ENCODE results near the gene CEP63.

The CEP63 gene

DNA sequence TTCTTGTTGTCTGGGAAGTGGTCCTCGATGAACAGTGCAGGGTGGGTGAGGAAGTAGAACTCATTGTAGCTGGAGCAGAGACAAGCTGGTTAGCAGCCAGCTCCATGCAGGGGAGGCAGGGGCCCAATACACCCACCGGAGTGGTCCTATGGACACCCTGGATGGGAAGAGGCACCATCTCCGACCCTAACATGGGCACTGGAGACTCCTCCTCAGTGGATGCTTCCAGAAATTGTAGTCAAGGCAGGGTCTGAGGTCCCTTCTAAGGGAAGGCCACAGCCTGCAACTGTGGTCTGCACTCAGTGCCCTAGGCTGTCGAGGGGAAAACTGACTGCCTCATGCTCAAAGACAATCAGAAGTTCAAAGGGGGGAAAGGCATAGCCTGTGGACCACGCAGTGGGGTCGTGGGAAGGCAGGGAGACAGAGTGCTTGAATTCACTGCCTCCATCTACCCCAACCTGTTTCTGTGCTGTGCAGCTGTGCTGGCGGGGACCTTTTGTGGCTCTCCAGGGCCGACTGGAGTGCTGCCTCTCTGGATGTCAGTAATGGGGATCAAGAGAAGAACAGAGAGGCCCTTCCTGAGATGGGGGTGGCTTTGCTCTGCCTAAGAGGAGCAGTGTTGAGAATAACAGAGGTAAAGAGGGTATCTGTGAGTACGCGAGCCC is 123.0 kb downstream of the CEP63 start:
- no peaks in the 10 kb centered on the region for H3K9me3 ChIP-seq (ENCODE audit: control insufficient read depth in 5 of 5, low read length in 5 of 5)
- no peaks in the 10 kb centered on the region for H3K27me3 ChIP-seq (ENCODE audit: control insufficient read depth in 5 of 5, insufficient read depth in 4 of 5, low read length in 5 of 5)
- no peaks in the 10 kb centered on the region for H3K36me3 ChIP-seq (ENCODE audit: control insufficient read depth in 5 of 5, insufficient read depth in 5 of 5, low read length in 5 of 5)
- no peak overlapping the region for H3K9ac ChIP-seq (ENCODE audit: low read length in 5 of 5)
- no peak overlapping the region for H3K4me3 ChIP-seq (ENCODE audit: low read depth in 1 of 5, low read length in 5 of 5)
- peaks cover 0 to 20% (median 2%) of the 10 kb centered on the region in 5 donors for H3K4me1 ChIP-seq (ENCODE audit: control insufficient read depth in 5 of 5, insufficient read depth in 5 of 5, low read length in 5 of 5)
- no peak overlapping the region for H3K27ac ChIP-seq (ENCODE audit: low read depth, low read length)

DNA sequence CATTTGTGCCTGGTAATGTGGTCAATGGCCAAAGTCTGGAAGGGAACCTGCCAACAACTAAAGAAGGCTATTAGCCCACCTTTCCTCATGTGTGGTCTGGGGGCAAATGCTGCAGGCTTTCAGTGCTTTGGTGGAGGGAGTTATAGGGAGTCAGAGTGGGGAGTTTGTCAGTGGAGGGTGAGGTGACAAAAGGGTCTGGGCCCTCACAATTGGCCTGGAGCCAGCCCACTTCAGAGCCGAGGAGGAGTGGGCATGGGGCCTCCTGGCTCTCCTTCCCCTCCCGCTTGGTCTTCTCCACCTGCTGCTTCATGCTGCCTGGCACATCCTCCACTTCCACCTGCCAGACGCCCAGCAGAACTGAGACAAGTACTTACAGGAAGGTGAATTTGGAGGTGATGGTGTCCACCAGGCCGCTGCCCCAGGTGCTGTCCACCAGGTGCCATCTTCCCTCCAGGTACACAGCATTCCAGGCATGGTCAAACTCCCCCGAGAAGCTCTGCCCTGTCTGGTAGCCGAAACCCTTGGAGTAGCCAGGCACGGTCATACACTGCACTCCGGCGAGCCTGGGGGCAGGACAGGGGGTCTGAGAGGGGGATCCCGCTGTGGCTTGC is 124.1 kb downstream of the CEP63 start:
- Histone ChIP-seq H3K27ac (ENCODE audit: low read depth, low read length) (no peak overlapping the region), H3K9ac (ENCODE audit: low read length in 5 of 5) (no peak overlapping the region), H3K36me3 (ENCODE audit: control insufficient read depth in 5 of 5, insufficient read depth in 5 of 5, low read length in 5 of 5) (no peaks in the 10 kb centered on the region), H3K4me3 (ENCODE audit: low read depth in 1 of 5, low read length in 5 of 5) (no peak overlapping the region), H3K9me3 (ENCODE audit: control insufficient read depth in 5 of 5, low read length in 5 of 5) (no peaks in the 10 kb centered on the region), H3K4me1 (ENCODE audit: control insufficient read depth in 5 of 5, insufficient read depth in 5 of 5, low read length in 5 of 5) (peaks cover 0 to 20% (median 2%) of the 10 kb centered on the region in 5 donors), H3K27me3 (ENCODE audit: control insufficient read depth in 5 of 5, insufficient read depth in 4 of 5, low read length in 5 of 5) (no peaks in the 10 kb centered on the region)

DNA sequence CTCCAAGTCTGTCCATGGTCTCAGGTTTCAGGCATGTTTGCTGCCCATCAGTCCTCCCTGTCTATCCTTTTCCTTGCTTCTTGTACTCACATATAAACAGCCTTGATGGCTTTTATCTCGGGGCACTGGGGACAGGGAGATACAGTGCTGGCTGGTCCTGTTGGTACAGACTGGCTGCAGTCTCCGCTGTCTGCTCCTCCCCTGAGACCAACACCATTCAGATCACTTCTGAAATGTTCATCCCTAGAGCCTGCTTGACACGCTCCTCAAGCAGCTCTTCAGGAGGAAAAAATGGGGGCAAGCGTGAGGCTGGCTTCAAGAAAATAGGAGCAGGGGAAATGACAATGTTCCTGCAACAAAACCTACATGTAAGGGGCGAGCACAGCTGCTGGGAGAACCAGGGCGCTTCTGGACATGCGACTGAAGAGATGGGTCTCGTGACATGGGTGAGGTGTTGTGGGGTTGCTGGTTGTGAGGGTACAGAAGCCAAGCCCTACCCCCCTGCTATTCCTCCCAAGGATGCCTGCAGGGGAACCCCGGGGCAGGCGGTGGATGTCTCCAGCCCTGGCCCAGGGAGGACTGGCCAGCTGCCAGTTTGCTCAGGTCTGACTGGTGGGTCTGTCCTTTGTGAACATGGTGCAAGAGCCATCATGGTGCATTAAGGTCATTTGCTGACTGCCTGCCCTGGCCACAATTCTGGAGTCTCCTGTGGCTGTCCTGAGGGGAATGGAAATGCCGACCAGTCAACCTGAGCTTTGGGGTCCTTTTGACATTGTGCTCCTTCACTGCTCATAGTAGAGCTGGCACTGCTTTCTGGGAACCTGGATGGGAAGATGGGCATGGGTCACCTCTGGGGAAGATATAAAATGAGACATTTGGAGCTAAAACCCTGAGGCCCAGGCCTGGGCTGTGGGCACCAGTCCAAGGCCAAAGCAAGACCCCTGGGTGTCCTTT is 124.9 kb downstream of the CEP63 start:
- H3K4me3 ChIP-seq (ENCODE audit: low read depth in 1 of 5, low read length in 5 of 5), result no peak overlapping the region
- no peak overlapping the region for H3K9ac ChIP-seq (ENCODE audit: low read length in 5 of 5)
- peaks cover 0 to 20% (median 2%) of the 10 kb centered on the region in 5 donors for H3K4me1 ChIP-seq (ENCODE audit: control insufficient read depth in 5 of 5, insufficient read depth in 5 of 5, low read length in 5 of 5)
- no peaks in the 10 kb centered on the region for H3K36me3 ChIP-seq (ENCODE audit: control insufficient read depth in 5 of 5, insufficient read depth in 5 of 5, low read length in 5 of 5)
- no peaks in the 10 kb centered on the region for H3K9me3 ChIP-seq (ENCODE audit: control insufficient read depth in 5 of 5, low read length in 5 of 5)
- no peaks in the 10 kb centered on the region for H3K27me3 ChIP-seq (ENCODE audit: control insufficient read depth in 5 of 5, insufficient read depth in 4 of 5, low read length in 5 of 5)
- no peak overlapping the region for H3K27ac ChIP-seq (ENCODE audit: low read depth, low read length)

DNA sequence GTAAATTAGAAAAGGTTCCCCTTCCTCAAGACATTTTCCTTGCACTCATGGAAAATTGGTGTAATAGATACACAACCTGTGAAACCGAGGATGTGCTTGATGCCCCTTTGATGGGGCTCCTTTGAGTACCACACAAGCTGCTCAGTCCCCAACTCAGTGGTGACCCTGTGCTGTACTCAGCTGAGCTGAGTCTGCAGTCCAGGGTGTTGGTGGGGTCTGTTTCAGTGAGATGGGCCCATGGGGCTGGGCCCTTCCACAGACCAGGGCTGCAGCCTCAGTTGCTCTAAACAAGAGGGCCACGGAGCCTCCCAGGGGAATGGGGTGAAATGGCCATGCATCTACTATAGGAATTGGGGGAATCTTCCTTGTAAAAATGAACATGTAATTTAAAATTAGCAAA is 125.7 kb downstream of the CEP63 start:
- no peaks in the 10 kb centered on the region for H3K36me3 ChIP-seq (ENCODE audit: control insufficient read depth in 5 of 5, insufficient read depth in 5 of 5, low read length in 5 of 5)
- H3K27me3 ChIP-seq (ENCODE audit: control insufficient read depth in 5 of 5, insufficient read depth in 4 of 5, low read length in 5 of 5), result no peaks in the 10 kb centered on the region
- no peaks in the 10 kb centered on the region for H3K9me3 ChIP-seq (ENCODE audit: control insufficient read depth in 5 of 5, low read length in 5 of 5)
- H3K4me1 ChIP-seq (ENCODE audit: control insufficient read depth in 5 of 5, insufficient read depth in 5 of 5, low read length in 5 of 5), result peaks cover 0 to 16% (median 0%) of the 10 kb centered on the region in 5 donors
- H3K4me3 ChIP-seq (ENCODE audit: low read depth in 1 of 5, low read length in 5 of 5), result no peak overlapping the region
- no peak overlapping the region for H3K9ac ChIP-seq (ENCODE audit: low read length in 5 of 5)
- H3K27ac ChIP-seq (ENCODE audit: low read depth, low read length), result no peak overlapping the region

DNA sequence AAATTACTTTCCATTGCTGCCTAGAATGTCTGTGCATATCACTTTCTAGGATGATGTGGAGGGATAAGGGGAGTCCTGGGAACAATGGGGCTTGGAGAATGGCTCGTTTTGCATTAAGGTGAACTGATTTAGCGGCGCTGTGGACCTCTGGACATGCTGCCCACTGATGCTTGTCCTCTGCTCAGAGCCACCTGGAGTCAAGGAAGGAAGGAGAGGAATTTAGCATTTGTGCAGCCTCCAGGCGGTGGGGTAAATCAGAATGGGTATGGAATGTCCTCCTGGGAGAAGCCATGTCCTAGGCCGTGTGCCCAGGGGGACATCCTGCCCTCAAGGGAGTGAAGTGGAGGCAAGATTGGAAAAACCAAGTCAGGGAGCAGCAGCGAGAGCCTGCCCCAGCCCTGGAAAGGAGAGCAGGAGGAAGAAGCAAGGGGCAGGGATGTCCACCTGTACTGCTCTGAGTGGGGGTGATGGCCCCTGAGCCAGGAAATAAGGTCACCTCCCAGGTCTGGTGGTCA is 127.2 kb downstream of the CEP63 start:
- Histone ChIP-seq H3K9me3 (ENCODE audit: control insufficient read depth in 5 of 5, low read length in 5 of 5) (no peaks in the 10 kb centered on the region), H3K27me3 (ENCODE audit: control insufficient read depth in 5 of 5, insufficient read depth in 4 of 5, low read length in 5 of 5) (no peaks in the 10 kb centered on the region), H3K36me3 (ENCODE audit: control insufficient read depth in 5 of 5, insufficient read depth in 5 of 5, low read length in 5 of 5) (no peaks in the 10 kb centered on the region), H3K4me3 (ENCODE audit: low read depth in 1 of 5, low read length in 5 of 5) (no peak overlapping the region), H3K9ac (ENCODE audit: low read length in 5 of 5) (no peak overlapping the region), H3K4me1 (ENCODE audit: control insufficient read depth in 5 of 5, insufficient read depth in 5 of 5, low read length in 5 of 5) (peaks cover 0 to 6% (median 0%) of the 10 kb centered on the region in 5 donors), H3K27ac (ENCODE audit: low read depth, low read length) (no peak overlapping the region)

DNA sequence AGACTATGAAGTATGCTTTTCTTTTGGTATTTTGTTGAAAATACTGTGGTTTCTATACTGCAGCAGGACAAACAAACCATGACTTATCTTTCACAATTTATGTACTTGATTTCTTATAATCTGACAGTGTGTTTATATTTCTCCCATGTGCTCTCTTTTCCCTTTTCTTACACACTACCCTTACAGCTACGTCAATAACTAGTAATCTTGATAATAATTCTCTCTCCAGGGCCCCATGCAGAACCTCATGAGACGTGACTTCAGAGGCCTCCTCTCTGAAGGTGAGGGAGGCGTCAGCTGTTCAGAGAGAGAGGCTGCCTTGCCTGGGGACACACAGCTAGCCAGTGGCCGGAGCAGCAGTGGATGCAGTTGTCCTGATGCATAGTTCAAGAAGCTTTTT is 129.1 kb downstream of the CEP63 start:
- no peak overlapping the region for H3K4me3 ChIP-seq (ENCODE audit: low read depth in 1 of 5, low read length in 5 of 5)
- peaks cover 0 to 6% (median 0%) of the 10 kb centered on the region in 5 donors for H3K4me1 ChIP-seq (ENCODE audit: control insufficient read depth in 5 of 5, insufficient read depth in 5 of 5, low read length in 5 of 5)
- H3K36me3 ChIP-seq (ENCODE audit: control insufficient read depth in 5 of 5, insufficient read depth in 5 of 5, low read length in 5 of 5), result no peaks in the 10 kb centered on the region
- no peaks in the 10 kb centered on the region for H3K9me3 ChIP-seq (ENCODE audit: control insufficient read depth in 5 of 5, low read length in 5 of 5)
- no peaks in the 10 kb centered on the region for H3K27me3 ChIP-seq (ENCODE audit: control insufficient read depth in 5 of 5, insufficient read depth in 4 of 5, low read length in 5 of 5)
- H3K27ac ChIP-seq (ENCODE audit: low read depth, low read length), result no peak overlapping the region
- no peak overlapping the region for H3K9ac ChIP-seq (ENCODE audit: low read length in 5 of 5)

DNA sequence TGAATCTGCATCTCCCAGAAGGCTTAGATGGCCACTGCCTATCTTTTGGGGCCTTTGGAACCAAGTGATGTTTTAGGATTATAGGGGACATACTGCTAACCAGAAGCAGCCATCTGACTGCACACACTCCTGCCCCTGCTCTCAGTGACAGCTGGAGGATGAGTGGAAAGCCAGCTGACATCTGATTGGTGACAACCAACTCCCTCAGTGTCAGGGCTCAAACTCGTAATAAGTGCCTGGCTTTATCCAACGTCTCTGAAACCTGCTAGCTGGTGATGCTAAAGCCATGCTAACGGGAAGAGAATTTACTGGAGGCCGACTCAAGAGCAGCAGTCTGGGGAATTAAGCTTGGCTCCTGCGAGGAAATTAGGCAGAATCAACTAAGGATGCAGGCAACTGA is 129.9 kb downstream of the CEP63 start:
- no peak overlapping the region for H3K27ac ChIP-seq (ENCODE audit: low read depth, low read length)

DNA sequence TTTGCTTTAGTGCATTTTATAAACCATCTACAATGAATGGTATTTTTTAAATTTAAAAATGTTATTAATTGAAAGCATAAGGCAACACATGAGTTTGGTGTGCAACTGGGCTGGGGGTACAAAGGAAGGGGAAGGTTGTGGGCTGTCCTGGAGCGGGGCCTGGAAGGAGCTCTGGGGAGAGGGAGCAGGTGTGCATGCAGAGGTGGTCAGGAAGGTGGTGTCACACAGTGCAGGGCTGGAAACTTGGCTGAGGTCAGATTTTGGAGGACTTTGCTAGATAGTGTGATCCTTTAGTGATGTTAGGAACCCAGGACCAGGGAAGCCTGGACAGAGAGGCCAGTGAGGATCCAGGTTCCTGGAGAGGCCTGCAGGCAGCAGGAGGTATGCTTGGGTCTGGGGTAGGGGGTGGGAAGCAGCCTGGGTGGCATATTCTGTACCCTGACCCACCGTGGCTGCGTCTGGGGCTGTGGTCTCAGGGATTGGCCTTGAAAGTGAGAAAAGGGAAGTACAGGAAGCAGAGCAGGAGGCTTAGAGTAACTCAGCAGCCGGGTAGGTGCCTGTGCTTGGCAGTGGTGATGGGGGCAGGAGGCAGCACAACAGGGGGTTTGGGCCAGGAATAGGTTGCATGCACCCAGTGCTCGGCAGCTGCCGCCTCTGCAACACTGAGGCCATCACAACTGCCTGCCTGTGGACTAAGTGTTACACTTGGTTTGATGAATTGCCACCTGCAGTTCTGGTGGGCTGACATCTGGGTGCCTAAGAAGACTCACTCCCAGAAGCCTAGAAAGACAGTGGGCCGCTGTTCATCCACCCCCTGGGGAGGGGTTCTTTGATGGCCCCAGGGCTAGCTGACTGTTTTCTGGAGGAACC is 132.0 kb downstream of the CEP63 start:
- Histone ChIP-seq H3K27me3 (ENCODE audit: control insufficient read depth in 5 of 5, insufficient read depth in 4 of 5, low read length in 5 of 5) (no peaks in the 10 kb centered on the region), H3K36me3 (ENCODE audit: control insufficient read depth in 5 of 5, insufficient read depth in 5 of 5, low read length in 5 of 5) (no peaks in the 10 kb centered on the region), H3K4me1 (ENCODE audit: control insufficient read depth in 5 of 5, insufficient read depth in 5 of 5, low read length in 5 of 5) (no peaks in the 10 kb centered on the region), H3K27ac (ENCODE audit: low read depth, low read length) (no peak overlapping the region), H3K9me3 (ENCODE audit: control insufficient read depth in 5 of 5, low read length in 5 of 5) (no peaks in the 10 kb centered on the region), H3K9ac (ENCODE audit: low read length in 5 of 5) (no peak overlapping the region), H3K4me3 (ENCODE audit: low read depth in 1 of 5, low read length in 5 of 5) (no peak overlapping the region)

More for the DNA sequence above, 129.9 kb downstream of the CEP63 start:
- no peak overlapping the region for H3K9ac ChIP-seq (ENCODE audit: low read length in 5 of 5)
- no peaks in the 10 kb centered on the region for H3K36me3 ChIP-seq (ENCODE audit: control insufficient read depth in 5 of 5, insufficient read depth in 5 of 5, low read length in 5 of 5)
- H3K9me3 ChIP-seq (ENCODE audit: control insufficient read depth in 5 of 5, low read length in 5 of 5), result no peaks in the 10 kb centered on the region
- H3K27me3 ChIP-seq (ENCODE audit: control insufficient read depth in 5 of 5, insufficient read depth in 4 of 5, low read length in 5 of 5), result no peaks in the 10 kb centered on the region
- H3K4me1 ChIP-seq (ENCODE audit: control insufficient read depth in 5 of 5, insufficient read depth in 5 of 5, low read length in 5 of 5), result peaks cover 0 to 6% (median 0%) of the 10 kb centered on the region in 5 donors
- no peak overlapping the region for H3K4me3 ChIP-seq (ENCODE audit: low read depth in 1 of 5, low read length in 5 of 5)

DNA sequence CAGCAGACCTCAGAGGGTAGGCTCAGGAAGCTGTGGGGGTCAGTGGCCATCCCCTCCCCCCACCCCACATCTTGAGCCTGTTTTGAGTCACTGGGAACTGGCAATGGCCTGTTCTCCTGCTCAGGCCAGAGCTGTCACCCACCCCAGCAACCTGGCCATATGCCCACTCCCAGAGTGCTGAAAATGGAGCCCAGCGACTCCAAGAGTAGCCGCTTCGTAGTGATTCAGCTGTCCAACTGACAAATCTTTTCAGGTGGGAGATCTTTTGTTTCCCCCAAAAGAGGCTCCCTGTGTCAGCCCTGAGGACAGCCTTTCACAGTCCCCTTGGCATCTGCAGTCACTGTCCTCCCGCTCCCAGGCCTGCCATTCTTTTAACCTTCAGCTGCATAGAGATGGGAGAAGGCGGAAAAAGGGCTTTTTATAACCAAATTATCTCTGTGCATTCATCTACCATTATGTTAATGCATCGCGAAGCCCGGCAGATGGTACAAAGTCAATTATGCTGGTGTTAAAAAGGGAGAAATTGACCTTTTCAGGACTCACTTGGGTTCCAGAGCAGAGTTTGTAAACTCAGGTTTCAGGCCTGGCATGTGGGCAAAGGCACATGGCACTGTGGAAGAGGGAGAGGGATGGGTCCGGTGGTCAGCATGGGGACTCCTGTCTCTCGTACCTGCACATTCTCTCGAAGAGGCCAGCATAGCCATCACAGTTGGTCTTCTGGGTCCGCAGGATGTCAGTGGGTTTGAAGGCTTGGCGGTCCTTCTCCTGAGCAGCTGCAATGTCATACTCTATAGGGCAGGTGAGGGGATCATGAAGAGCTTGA is 132.8 kb downstream of the CEP63 start:
- no peaks in the 10 kb centered on the region for H3K27me3 ChIP-seq (ENCODE audit: control insufficient read depth in 5 of 5, insufficient read depth in 4 of 5, low read length in 5 of 5)
- no peak overlapping the region for H3K9ac ChIP-seq (ENCODE audit: low read length in 5 of 5)
- H3K4me3 ChIP-seq (ENCODE audit: low read depth in 1 of 5, low read length in 5 of 5), result no peak overlapping the region
- no peak overlapping the region for H3K27ac ChIP-seq (ENCODE audit: low read depth, low read length)
- H3K36me3 ChIP-seq (ENCODE audit: control insufficient read depth in 5 of 5, insufficient read depth in 5 of 5, low read length in 5 of 5), result no peaks in the 10 kb centered on the region
- no peaks in the 10 kb centered on the region for H3K9me3 ChIP-seq (ENCODE audit: control insufficient read depth in 5 of 5, low read length in 5 of 5)
- H3K4me1 ChIP-seq (ENCODE audit: control insufficient read depth in 5 of 5, insufficient read depth in 5 of 5, low read length in 5 of 5), result no peaks in the 10 kb centered on the region
